D721Med (cell line): ENCODE measurements around the gene SUGCT.

Experiments
- DNase-seq: peaks from one replicate; pipeline ENCODE4 v3.0.0; 2011; ENCODE audit warnings: low spot score; ENCODE audit not compliant: insufficient read length
- FAIRE-seq: peaks from 2 replicates; lab custom pipeline; 2011; peaks lifted over from hg19 to GRCh38; lab: Jason Lieb, UNC
- TF ChIP-seq, protein P1 (sequence below): IDR thresholded peaks from 2 replicates; pipeline ENCODE4 v1.5.1; 2012; ENCODE audit warnings: mild to moderate bottlenecking, control low read depth; ENCODE audit not compliant: insufficient read depth; ENCODE audit errors: missing control alignments

The SUGCT gene

DNA sequence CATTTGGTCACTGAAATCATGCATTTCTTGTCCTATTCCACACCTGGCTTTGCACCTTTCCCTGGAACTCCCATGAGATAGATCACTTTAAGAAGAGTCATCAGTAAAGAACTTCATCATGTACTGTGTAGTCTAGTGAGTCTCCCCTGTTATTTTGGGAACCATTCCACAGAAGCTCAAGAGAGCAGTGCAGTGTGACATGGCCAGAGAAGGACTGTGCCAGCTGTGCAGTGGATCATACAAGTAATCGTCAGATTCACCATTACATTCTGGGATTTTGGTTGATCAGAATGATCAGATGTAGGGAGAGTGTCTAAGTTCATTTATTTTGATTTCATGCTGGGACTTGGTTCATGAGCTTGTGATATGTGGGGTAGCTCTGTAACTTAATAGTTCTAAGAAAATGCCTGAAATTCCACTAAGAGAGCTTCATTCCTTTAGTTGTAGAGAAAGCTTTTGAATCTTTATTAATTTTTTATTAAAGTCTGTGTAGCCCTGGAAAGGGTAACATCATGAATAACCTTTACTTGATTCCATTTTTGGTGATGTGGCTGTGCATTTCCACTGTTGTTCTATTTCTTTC, 166.8 kb downstream of the SUGCT start:
- TF ChIP-seq, protein P1, sequence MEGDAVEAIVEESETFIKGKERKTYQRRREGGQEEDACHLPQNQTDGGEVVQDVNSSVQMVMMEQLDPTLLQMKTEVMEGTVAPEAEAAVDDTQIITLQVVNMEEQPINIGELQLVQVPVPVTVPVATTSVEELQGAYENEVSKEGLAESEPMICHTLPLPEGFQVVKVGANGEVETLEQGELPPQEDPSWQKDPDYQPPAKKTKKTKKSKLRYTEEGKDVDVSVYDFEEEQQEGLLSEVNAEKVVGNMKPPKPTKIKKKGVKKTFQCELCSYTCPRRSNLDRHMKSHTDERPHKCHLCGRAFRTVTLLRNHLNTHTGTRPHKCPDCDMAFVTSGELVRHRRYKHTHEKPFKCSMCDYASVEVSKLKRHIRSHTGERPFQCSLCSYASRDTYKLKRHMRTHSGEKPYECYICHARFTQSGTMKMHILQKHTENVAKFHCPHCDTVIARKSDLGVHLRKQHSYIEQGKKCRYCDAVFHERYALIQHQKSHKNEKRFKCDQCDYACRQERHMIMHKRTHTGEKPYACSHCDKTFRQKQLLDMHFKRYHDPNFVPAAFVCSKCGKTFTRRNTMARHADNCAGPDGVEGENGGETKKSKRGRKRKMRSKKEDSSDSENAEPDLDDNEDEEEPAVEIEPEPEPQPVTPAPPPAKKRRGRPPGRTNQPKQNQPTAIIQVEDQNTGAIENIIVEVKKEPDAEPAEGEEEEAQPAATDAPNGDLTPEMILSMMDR, result no peak
- DNase-seq, result no peak
- FAIRE-seq, result no peak

DNA sequence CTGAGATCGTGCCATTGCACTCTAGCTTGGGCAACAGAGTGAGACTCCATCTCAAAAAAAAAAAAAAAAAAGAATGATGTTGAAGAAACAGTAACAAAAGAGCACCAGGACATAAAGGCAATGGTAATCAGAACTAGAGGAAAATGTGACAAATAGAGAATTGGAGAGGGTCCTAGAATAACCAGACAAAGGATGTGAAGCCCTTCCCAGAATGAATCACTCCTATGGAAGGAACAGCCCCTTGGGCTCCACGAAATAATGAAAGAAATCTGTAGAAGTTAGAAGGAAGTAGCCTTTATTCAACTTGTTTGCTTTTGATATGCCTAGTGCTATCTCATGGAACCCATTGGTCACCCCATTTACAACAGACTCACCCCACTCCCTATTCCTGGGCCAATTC, 169.2 kb downstream of the SUGCT start:
- no peak for DNase-seq
- TF ChIP-seq, protein P1, result no peak
- no peak for FAIRE-seq

DNA sequence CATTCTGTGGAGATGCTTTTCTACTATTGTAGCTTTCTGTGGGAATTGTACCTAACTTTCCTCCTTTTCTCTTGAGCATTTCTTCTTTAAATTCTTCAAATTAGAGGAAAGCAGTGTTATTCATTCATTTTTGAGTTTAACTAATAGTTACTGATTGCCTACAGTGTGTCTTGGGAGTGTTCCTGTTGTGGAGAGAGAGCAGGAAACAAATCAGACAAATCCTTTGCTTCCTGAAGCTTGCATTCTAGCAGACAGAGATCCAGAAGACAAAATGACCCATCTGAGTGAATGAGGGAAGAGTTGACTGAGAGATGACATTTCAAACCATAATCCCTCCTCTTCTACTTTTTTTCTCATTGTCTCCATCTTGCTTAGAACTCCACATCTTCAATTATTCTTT, 170.4 kb downstream of the SUGCT start:
- no peak for FAIRE-seq
- no peak for DNase-seq
- TF ChIP-seq, protein P1, result no peak

DNA sequence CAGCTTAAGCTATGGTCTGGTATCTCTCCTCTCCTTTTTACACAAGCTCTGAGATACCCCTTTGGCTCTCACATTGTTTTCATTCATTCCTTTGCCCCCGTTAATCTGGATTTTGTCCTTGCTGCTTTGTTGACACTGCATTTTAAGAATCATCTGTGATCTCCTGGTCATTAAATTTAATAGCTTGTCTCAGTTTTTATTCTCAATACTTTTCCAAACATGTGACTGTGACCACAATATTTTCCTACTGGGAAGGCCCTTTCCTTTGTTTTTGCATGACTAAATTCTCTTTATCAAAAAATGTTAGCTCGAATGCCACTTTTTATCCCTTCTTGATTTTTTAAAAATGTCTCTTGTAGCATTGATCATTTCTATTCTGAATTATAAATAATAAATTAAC, 171.2 kb downstream of the SUGCT start:
- DNase-seq (no peak), FAIRE-seq (no peak)
- TF ChIP-seq, protein P1, result no peak

DNA sequence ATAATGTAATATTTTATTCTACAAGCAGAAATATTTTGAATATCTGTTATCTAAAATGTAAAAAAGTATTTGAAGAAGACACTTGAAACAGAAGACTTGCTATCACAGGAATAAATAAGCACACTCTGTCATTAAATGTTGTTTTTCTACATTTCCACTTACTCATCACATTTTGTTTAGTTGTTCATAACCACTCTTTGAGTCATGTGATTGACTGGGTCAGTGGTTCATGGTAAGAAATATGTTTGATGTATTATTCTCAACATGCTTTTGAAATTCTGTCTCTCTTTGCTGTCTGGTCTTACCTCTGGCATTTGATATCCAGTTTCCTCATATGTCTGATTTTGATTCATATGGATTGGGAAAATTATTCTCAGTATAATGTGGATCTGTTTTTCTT, 171.8 kb downstream of the SUGCT start:
- TF ChIP-seq, protein P1, result no peak
- FAIRE-seq, result no peak

DNA sequence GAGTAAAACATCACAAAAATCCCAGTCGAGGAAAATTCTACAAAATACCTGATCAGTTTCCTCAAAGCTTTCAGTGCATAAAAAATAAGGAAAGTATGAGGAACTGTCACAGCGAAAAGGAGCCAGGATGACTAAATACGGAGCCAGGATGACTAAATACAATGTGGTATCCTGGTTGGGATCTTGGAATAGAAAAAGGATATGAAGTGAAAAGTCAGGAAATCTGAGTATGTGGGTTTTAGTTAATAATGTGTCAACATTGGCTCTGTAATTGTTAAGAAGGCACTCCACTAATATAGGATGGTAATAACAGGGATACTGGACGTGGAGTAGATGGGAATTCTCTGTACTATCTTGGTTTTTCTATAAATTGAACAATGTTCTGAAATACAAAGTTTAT, 175.5 kb downstream of the SUGCT start:
- TF ChIP-seq, protein P1, result no peak
- DNase-seq, result no peak
- no peak for FAIRE-seq

More for the DNA sequence above, 171.8 kb downstream of the SUGCT start:
- DNase-seq, result no peak

DNA sequence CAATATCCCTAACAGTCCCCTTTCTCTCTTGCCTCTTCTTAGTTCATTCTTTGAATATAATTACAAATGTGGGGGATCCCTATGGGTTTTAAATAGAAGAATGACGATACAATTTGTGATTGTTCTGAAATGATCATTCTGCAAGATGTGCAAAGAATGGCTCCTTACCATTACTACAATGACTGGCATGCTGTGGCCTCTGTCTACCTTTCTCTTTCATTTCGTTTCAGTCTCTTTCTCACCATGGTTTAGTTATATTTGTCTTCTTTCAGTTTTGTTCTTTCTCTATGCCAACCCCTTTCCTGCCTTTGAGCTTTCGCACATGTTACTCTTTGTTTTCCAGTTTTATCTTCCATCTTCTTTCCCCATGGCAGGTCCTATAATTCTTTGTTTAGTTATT, 176.5 kb downstream of the SUGCT start:
- FAIRE-seq, result no peak
- DNase-seq, result no peak
- TF ChIP-seq, protein P1, result no peak
